ENCODE results near the gene ANGPT4.

DNA sequence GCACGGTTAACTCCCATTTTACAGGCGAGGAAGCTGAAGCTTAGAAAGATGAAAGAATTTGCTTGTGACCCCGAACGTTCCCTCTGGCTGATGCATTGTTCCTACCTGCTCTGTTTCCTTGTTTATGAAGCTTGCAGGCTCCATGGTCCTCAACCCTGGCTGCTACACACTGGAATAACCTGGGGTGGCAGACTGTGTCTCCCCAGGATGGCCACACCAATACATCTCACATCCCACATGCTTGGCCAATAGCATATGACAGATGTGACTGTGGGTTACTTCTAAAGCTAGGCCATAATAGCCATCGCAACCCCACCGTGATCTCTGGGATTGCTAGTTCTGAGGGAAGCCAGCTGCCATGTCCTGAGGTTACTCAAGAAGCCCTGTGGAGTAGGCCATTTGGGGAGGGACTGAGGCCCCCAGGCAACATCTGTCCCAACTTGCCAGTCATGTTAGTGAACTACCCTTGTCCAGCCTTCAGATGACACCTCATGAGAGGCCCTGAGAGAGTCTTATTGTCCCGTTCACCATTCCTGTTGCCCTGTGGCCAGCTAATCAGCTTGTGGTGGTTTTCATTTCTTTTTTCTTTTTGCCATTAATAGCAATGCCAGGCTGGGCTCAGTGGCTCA, 89.3 kb downstream of the ANGPT4 start:
- TF ChIP-seq CTCF (IDR thresholded peaks at IDR 0.05) (no peak), EZH2 (IDR thresholded peaks at IDR 0.05) (no peak), EZH2phosphoT487 (IDR thresholded peaks at IDR 0.05) (no peak)

All from neural progenitor cell (in vitro differentiated cells).